ENCODE results near the gene COL11A1. TPM values are rescaled to one million over a fixed set of nuclear protein-coding genes. Genes with fewer than 3 reads are reported as not detected.

The COL11A1 gene
- total RNA-seq, 1 donor from 2014 or later, result under 0.01 TPM

- DNase-seq (ENCODE audit: low read depth in 2 of 2), result no peak
These were observed 206.3 kb downstream of the COL11A1 start for GRCh38 chr1:102901996-102902395.

GRCh38 chr1:102899935-102900334 is 208.4 kb downstream of the COL11A1 start:
- no peak for DNase-seq (ENCODE audit: low read depth in 2 of 2)

- peak; percentile 0 to 17 for DNase-seq (ENCODE audit: low read depth in 2 of 2)
These were observed 210.8 kb downstream of the COL11A1 start for GRCh38 chr1:102897557-102897956.

- DNase-seq (ENCODE audit: low read depth in 2 of 2), result no peak
These were observed 211.6 kb downstream of the COL11A1 start for GRCh38 chr1:102896771-102897170.

GRCh38 chr1:102896286-102896685 is 212.0 kb downstream of the COL11A1 start:
- DNase-seq (ENCODE audit: low read depth in 2 of 2), result no peak

- no peak for DNase-seq (ENCODE audit: low read depth in 2 of 2)
These were observed 216.3 kb downstream of the COL11A1 start for GRCh38 chr1:102891868-102892625.

GRCh38 chr1:102886638-102887037 is 221.7 kb downstream of the COL11A1 start:
- DNase-seq (ENCODE audit: low read depth in 2 of 2), result no peak

- no peak for DNase-seq (ENCODE audit: low read depth in 2 of 2)
These were observed 224.1 kb downstream of the COL11A1 start for GRCh38 chr1:102884238-102884637.

GRCh38 chr1:102879439-102879993 is 228.8 kb downstream of the COL11A1 start:
- DNase-seq (ENCODE audit: low read depth in 2 of 2), result peak; percentile 1 to 13

GRCh38 chr1:102875756-102876155 is 232.6 kb downstream of the COL11A1 start:
- DNase-seq (ENCODE audit: low read depth in 2 of 2), result no peak

GRCh38 chr1:102872526-102872925 is 235.8 kb downstream of the COL11A1 start:
- DNase-seq (ENCODE audit: low read depth in 2 of 2), result no peak

- DNase-seq (ENCODE audit: low read depth in 2 of 2), result no peak
These were observed 236.2 kb downstream of the COL11A1 start for GRCh38 chr1:102872097-102872496.

GRCh38 chr1:102863704-102864103 is 244.6 kb downstream of the COL11A1 start:
- DNase-seq (ENCODE audit: low read depth in 2 of 2), result no peak

- DNase-seq (ENCODE audit: low read depth in 2 of 2), result no peak
These were observed 247.1 kb downstream of the COL11A1 start for GRCh38 chr1:102861247-102861646.

- no peak for DNase-seq (ENCODE audit: low read depth in 2 of 2)
These were observed 249.6 kb downstream of the COL11A1 start for GRCh38 chr1:102858695-102859094.

- no peak for DNase-seq (ENCODE audit: low read depth in 2 of 2)
These were observed 251.1 kb downstream of the COL11A1 start for GRCh38 chr1:102857251-102857650.

GRCh38 chr1:102853701-102854187 is 254.6 kb downstream of the COL11A1 start:
- DNase-seq (ENCODE audit: low read depth in 2 of 2), result no peak

GRCh38 chr1:102853136-102853535 is 255.2 kb downstream of the COL11A1 start:
- DNase-seq (ENCODE audit: low read depth in 2 of 2), result no peak

- DNase-seq (ENCODE audit: low read depth in 2 of 2), result no peak
These were observed 255.7 kb downstream of the COL11A1 start for GRCh38 chr1:102852613-102853012.

GRCh38 chr1:102851616-102852015 is 256.7 kb downstream of the COL11A1 start:
- no peak for DNase-seq (ENCODE audit: low read depth in 2 of 2)

- no peak for DNase-seq (ENCODE audit: low read depth in 2 of 2)
These were observed 265.7 kb downstream of the COL11A1 start for GRCh38 chr1:102842606-102843005.

- DNase-seq (ENCODE audit: low read depth in 2 of 2), result no peak
These were observed 267.6 kb downstream of the COL11A1 start for GRCh38 chr1:102840741-102841140.

- DNase-seq (ENCODE audit: low read depth in 2 of 2), result no peak
These were observed 270.3 kb downstream of the COL11A1 start for GRCh38 chr1:102838016-102838415.

All from dermis microvascular lymphatic vessel endothelial cell (primary cell).